ENCODE data around the gene ALK. TPM values are rescaled to one million over a fixed set of nuclear protein-coding genes. Genes with fewer than 3 reads are reported as not detected.

Gene ALK
- total and polyA plus RNA-seq, 10 of the 15 experiments (the other 5 are each of a cell fraction or from before 2014, with no cell fraction given) = 0.11 TPM; not detected in 9

DNA sequence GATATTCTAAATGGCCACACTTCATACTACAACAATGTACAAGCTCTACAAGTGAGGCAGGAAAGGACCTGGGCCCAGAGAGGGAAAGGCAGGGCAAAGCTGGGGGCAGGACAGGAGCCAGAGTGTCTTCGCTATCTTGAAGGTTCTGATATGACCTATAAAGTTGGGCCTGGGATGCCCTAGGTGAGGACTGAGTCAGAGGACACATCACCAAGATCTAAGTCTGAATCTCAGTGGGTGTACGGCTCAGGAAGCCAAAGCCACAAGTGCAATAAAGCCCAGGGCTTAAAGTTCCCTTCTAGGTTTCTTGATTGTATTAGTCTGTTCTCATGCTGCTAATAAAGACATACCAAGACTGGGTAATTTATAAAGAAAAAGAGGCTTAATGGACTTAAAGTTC is 219.1 kb downstream of the ALK start:
- no peak overlapping the region for H2AFZ ChIP-seq (ENCODE audit: control insufficient read depth, low read depth, low read length)
- no TSS peak for BruUV-seq (replicated peaks)
- no peak overlapping the region for H3K4me3 ChIP-seq
- H3K9ac ChIP-seq (ENCODE audit: control insufficient read depth, insufficient read depth, low read length) = no peak overlapping the region
- SMC1A ChIA-PET (ENCODE audit: uncharacterized antibody, unreplicated experiment) = no interaction called here
- 42% methylated on average over 2 of the region's 2 CpGs for WGBS (ENCODE audit: insufficient coverage, insufficient replicate concordance, low lambda C conversion rate, missing lambda C conversion rate)
- no peaks in the 10 kb centered on the region for H4K20me1 ChIP-seq (ENCODE audit: control insufficient read depth, insufficient read depth)
- no peaks in the 10 kb centered on the region for H3K27me3 ChIP-seq (replicated peaks in 1 of 2; ENCODE audit: control insufficient read depth in 2 of 2, insufficient read depth in 2 of 2, low read length in 1 of 2)
- CTCF ChIA-PET = no interaction called here
- intact Hi-C loops (cut with micrococcal nuclease; ENCODE audit: unreplicated experiment) (no loop called here), in situ Hi-C loops (cut with MboI) (no loop called here)
- DNase-seq (ENCODE audit: low read depth, low spot score) (no peak), ATAC-seq (no peak), FAIRE-seq (no peak)
- H3K4me2 ChIP-seq (ENCODE audit: control insufficient read depth, insufficient read depth) = no peak overlapping the region
- H3K27ac ChIP-seq (ENCODE audit: control insufficient read depth, insufficient read depth) = no peak overlapping the region
- RAD21 ChIA-PET (ENCODE audit: unreplicated experiment) = no interaction called here
- no peaks in the 10 kb centered on the region for H3K4me1 ChIP-seq (ENCODE audit: control insufficient read depth, insufficient read depth, low read length)
- no peaks in the 10 kb centered on the region for H3K9me3 ChIP-seq (replicated peaks; ENCODE audit: control insufficient read depth, insufficient read depth, low read length)
- POLR2A ChIA-PET = no interaction called here
- no peaks in the 10 kb centered on the region for H3K36me3 ChIP-seq (ENCODE audit: control insufficient read depth in 2 of 2, insufficient read depth in 2 of 2, low read length in 1 of 2)
- no peaks in the 10 kb centered on the region for H3K79me2 ChIP-seq (ENCODE audit: control insufficient read depth, insufficient read depth, low read length)
- TF ChIP-seq RBBP5 (conservative IDR thresholded peaks at IDR 0.05) (no peak), PML (IDR thresholded peaks at IDR 0.05; ENCODE audit: low read length) (no peak), IRF3 (IDR thresholded peaks at IDR 0.05) (no peak), BHLHE40 (IDR thresholded peaks at IDR 0.05; ENCODE audit: borderline replicate concordance in 1 of 2, low read depth in 2 of 2, low read length in 1 of 2) (no peak), MTA2 (IDR thresholded peaks at IDR 0.05; ENCODE audit: low read depth) (no peak), TAF1 (IDR thresholded peaks at IDR 0.05; ENCODE audit: borderline replicate concordance, low read depth, low read length) (no peak), IRF5 (IDR thresholded peaks at IDR 0.05; ENCODE audit: borderline replicate concordance) (no peak), SMARCA5 (IDR thresholded peaks at IDR 0.05) (no peak), CBFB (IDR thresholded peaks at IDR 0.05; ENCODE audit: low read depth) (no peak), STAT1 (conservative IDR thresholded peaks at IDR 0.05) (no peak), E2F4 (IDR thresholded peaks at IDR 0.05; ENCODE audit: low read depth, low read length) (no peak), NKRF (conservative IDR thresholded peaks at IDR 0.05) (no peak), CREB1 (IDR thresholded peaks at IDR 0.05; ENCODE audit: low read depth) (no peak), BRCA1 (IDR thresholded peaks at IDR 0.05; ENCODE audit: low read depth, low read length) (no peak), PBX3 (IDR thresholded peaks at IDR 0.05; ENCODE audit: insufficient replicate concordance, low read depth, low read length) (no peak), E4F1 (IDR thresholded peaks at IDR 0.05; ENCODE audit: borderline replicate concordance, partially characterized antibody) (no peak)

All from GM12878 (cell line).